DMS53 (cell line): ENCODE measurements around the gene DAPK2.

Experiments
- DNase-seq: peaks from one replicate; lab custom pipeline; 2025; lab: John Stamatoyannopoulos, UW

Gene DAPK2

DNA sequence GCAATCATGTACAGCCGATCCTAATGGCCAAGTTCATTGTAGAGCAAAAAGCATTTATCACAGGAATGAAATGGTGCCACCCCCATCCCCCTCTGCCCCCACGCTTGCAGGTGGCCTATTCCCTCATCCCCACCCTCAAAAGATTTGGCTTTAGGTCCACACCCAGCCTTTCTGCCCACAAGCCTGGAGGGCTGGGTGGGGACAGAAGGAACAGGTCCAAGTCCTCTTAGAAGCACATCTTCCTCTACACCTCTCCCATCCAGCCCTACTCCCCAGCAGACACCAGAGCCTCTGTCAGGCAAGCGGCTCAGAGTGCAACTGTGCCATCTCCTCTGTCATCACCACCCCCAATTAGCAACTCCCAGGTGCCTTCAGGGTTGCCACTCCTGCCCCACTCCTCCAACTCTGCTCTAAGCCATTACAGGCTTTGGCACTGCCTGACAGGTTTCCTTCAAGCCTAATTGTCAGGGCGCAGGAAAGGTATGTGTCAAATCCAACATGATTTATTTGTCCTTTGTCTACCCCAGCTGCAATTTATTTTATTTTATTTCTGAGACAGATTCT lies 49.4 kb downstream of the DAPK2 start:
- no peak for DNase-seq

DNA sequence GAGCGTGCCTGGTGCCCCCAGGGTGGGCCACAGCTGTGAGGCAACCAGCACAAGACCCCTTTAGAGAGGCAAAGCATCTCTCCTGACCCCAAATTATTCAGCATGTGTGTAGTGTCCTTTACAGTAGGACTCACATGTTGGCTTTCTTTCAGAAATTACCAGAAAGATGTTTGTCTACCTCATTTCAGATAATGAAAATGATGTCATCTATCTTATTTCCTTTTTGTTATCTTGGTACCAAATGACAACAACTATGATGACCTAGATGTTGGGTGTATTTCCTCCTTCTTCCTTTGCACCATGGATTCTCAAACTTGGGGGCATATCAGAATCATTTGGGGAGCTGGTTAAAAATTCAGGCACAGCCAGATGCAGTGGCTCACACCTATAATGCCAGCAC lies 50.5 kb downstream of the DAPK2 start:
- no peak for DNase-seq

DNA sequence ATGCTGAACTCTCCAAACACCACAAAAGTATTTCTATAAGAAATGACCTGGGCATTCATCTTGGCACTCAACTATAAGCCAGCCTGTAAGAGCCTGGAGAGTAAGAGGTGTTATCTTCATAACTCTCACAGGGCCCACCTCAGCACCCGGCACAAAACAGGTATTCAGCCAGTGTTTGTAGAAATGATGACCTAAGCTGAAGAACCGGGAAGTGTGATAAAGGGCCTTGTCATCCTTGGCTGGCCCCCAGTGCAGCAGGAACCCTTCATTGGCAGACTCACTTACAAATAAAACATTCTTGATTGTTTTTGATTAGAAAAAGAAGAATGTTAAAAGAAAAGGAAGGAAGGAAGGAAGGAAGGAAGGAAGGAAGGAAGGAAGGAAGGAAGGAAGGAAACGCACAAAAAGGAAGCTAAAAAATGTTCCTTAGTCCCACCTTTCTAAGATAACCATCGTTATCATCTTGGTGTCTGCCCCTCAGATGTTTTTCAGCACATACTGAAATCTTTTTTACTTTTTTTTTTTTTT lies 52.1 kb downstream of the DAPK2 start:
- no peak for DNase-seq

DNA sequence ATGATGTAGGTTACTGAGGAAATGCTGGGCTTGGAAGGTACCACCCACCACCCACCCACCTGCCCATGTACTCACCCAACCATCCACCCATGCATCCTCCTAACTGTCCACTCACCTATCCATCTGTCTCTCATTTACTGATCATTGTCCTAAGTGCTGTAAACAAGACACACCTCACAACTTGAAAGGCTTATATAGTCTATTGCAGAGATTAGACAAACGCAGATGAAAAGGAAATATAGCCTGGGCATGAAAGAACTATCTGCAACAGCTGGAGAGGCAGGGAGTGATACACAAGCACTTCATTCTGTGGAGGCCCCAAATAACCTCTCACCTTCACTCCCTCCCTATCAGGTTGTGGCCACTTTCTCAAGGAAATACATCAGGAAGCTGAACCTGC lies 54.0 kb downstream of the DAPK2 start:
- DNase-seq, result peak; percentile 35

DNA sequence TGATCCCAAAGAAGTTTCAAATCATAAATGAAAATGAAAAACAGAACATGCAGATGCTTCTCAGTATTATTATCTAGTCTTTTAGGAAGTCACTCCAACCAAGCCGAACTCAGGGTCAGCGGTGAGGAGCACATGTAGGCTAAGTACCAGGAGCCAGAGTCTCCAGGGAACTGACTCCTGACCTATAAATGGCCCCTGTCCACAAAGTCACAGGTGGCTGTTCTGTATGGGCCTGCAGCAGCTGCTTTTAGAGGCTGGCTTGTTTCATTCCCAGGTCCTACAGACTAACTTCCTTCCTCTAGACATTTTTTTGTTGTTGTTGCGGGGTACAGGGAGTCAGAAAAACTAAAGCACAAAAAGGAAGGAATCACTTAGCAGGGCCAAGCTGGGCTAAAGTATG lies 54.6 kb downstream of the DAPK2 start:
- no peak for DNase-seq

DNA sequence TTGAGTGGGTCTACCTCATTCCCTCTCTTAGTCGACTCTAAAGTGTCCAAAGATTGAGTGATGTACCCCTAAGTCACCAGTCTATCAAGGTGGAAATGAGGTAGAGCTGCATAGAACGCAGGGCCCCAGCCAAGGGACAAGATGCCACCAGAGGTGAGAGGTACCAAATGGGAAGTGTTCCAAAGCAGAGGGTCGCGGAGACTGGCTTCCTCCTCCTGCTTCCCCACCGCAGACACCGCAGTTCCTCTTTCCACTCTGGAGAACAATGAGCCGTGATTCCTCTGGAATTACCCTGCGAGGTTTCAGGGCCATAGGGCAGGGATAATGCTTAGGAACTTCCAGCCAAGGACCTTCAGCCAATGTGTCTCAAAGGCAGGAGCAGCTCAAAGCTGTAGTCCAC lies 55.8 kb downstream of the DAPK2 start:
- no peak for DNase-seq

DNA sequence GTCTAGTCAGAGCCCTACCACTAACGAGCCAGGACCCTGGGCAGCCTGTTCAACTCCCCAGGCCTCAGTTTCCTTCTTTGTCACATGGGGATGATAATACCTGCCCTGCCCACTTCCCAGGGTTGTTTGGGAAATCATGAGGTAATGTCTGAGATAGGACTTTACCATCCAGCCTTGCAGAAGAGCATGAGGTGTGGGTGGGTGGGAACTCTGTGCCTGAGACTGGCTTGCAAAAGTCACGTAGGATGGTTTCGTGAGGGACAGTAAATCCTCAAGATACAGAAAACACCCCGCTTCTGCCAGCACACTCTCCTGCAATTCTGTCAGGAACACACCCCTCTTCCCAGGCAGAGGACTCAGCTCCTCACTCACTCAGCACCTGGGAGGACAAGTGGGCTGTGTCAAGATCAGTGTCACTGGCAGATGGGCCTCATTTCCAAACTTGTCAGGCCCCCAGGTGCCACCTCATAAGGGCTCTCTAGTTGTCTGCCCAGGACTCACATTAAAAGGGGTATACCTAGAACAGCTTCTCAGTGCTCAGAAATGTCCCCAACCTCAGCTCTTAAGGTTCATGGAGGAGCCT lies 58.4 kb downstream of the DAPK2 start:
- no peak for DNase-seq

DNA sequence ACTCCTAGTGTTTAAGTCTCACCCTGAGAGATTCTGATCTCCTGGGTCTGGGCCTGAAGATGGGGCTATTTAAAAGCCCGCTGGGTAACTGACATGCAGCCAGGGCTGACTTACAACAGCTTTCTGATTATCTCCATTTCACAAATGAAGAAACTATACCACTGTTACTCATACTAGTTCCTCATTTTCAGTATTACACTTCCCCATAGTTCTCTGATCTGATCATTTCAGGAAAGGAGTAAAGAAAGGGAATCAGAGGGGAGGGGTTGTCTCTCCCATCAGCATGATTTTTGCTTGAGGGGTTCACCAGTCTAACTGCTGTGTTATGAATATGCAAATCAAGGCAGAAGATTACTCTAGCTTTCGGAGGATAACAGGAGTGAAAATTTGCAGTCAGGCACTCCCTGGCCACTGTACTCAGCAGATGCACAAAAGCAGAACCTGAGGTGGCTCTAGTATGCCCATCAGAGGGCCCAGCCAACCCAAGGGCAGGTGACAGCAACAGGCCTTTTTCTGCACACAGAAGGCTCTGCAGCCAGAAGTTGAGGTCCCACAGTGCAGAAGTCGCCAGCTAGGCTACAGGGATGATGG lies 59.4 kb downstream of the DAPK2 start:
- no peak for DNase-seq

DNA sequence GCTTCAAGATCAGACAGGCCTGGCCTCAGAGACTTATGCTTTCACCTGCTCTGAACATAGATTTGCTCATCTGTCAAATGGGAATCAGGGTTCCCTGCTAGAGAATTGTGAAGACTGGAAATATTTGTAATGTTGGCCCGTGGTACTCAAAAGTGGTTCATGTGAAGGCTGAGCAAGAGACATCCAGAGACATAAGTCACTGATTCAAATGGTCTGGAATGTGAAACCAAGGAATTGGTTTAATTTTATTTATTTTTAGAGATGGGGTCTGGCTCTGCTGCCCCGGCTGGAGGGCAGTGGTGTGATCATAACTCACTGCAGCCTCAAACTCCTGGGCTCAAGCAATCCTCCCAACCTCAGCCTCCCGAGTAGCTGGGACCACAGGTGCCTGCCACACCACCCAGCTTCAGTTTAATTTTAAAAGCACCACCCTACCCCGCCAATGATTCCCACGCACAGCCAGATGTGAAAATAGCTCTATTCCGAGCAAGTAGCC lies 60.1 kb downstream of the DAPK2 start:
- no peak for DNase-seq

DNA sequence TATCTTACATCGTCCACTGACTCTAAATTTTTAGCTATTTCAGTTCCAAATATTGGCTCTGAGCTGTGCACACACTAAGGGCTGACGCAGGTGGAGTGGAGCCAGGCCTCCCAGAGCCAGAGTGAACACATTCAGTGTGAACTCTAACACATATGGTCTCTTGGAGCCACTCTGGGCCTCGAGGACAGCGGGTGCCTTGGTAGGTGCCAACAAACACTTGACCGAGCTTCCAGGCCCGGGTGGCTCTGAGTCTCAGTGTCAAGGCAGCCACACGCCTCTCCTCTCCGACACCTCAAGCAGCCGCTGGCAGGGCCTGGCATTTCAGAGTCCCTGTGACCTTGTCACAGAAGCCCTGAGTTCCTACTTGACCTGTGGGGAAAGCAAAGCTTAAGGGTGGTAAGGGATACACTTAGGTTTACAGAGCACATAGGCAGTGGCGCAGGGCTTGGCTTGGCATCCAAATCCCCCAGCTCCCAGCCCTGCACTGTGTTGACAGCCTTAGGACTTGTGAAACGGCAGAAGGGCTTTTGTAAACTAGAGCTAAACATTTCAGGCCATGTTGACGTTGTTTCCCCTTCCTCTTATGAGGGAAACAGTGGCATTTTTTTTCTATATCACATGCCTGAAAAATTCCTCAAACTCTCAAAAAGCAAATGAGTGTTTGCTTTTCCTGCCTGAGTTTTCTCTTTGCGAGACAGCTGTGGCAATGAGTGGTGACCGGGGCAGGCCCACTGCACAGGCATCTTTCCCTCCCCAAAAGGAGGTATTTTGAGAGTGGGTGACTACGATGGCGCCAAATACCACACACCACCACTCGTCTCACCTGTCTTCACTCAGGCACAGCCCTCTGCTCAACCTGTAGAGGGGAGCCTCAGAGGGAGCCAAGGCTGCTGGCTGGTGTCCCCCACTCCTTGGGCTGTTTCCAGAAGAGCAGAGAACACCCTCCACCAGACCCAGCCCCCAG lies 60.8 kb downstream of the DAPK2 start:
- DNase-seq, result peak; percentile 35

DNA sequence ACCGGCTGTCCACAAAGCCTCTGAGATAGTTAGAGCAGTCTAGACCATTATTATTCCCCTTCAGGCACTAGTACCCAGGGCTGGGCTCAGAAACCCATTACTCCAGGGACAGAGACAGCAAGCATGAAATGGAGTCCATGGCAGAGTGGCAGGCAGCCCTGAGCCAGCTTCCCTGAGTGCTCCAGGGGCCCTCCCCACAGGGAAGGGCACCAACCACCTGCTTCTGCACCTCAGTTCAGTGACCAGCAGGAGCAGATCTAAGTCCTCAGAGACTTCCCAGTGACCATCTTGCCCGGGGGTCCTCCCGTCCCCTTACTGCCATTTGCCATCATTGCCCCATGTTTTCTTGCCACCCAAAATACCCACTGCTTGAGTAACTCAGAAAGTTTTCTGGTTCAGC lies 62.0 kb downstream of the DAPK2 start:
- no peak for DNase-seq

DNA sequence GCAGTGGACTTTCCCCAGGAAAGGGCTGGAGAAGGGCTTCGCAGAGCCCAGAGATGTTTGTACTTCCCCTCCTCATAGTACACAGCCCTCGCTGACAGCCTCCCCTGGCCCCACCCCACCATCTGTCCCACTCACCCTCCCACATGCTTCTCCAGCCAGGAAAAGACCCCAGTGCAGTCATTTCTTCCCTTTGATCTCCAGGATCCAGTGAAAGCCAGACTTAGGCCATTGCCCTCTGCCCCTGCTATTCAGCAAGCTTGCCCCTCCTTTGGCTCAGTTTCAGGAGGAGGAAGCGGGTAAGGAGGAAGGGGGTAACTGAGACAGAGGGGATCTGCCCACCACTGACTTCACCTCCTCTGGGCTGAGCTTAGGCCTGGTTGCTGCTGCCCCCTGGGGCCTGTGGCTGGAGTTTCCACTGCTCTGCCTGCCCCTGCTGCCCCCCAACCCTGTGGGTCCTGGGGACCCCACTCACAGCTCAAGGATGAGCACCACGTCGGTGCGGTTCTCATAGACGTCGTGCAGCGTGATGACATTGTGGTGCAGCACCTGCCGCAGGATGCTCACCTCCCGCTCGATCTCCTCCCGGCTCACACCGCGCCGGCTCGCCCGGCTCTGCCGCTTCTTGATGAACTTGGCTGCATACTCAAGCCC lies 63.1 kb downstream of the DAPK2 start:
- DNase-seq, result no peak

DNA sequence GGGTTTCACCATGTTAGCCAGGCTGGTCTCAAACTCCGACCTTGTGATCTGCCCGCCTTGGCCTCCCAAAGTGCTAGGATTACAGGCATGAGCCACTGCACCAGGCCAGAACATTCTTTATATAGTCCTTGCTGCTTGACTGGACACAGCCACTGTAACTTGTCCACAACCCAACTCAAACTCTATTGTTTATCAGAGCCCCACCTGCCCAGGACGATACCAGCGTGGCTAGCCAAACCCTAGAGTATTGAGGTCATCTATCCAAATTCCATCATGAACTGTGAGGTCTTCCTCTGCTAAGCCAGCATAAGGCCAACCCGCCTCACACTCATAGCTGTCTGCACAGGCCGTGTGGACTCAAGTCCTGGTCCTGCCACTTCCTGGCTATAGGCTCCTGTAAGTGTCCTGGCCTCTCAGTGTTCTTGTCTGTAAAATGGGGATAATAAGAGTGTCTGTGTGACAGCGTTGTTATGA lies 63.9 kb downstream of the DAPK2 start:
- DNase-seq, result no peak

DNA sequence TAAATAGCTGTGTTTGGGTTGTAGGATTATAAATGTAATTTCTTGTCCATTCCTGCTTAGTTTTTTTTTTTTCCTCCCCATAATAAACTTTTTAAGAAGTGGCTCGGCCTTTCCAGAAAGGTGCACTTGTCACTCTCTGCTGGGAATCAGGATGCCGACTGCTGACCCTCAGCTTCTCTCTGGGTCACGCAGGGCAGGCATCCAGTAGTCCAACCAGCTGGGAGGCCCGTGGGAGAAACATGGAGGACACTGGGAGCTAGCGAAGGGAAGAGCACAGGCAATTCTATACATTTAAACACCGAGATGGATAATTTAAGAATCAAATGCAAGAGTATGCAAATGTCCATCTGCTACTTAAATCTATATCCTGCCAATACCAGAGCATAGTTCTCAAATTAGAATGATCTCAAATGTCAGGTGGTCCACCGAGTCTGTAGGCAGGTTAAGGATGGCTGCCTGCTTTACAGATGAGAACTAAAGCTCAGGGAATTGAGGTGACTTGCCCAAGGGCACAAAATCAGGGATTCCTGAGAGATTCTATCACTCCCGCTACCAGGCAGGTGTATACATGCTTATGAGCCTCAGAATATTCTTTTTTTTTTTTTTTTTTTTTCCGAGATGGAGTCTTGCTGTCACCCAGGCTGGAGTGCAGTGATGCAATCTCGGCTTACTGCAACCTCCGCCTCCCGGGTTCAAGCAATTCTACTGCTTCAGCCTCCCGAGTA lies 64.5 kb downstream of the DAPK2 start:
- DNase-seq, result no peak

DNA sequence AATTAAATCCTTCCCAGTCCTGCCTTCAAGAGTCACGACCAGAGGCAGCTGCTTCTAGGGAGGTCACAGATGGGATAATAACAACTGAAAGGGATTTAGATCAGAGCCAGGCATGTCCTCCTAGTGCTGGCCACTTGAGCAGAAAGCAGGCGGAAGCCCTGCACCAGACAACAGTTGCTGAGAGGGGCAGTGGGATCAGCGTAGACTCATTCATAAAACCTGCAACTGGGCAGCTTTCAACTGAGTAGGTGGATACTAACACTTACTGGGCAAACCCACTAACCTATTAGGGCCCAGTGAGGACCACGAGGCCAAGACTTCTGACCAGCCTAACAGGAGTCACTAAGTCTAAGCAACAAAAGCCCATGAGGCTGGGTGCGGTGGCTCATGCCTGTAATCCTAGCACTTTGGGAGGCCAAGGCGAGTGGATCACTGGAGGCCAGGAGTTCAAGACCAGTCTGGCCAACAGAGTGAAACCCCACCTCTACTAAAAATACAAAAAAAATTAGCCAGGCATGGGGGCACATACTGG lies 67.0 kb downstream of the DAPK2 start:
- no peak for DNase-seq

DNA sequence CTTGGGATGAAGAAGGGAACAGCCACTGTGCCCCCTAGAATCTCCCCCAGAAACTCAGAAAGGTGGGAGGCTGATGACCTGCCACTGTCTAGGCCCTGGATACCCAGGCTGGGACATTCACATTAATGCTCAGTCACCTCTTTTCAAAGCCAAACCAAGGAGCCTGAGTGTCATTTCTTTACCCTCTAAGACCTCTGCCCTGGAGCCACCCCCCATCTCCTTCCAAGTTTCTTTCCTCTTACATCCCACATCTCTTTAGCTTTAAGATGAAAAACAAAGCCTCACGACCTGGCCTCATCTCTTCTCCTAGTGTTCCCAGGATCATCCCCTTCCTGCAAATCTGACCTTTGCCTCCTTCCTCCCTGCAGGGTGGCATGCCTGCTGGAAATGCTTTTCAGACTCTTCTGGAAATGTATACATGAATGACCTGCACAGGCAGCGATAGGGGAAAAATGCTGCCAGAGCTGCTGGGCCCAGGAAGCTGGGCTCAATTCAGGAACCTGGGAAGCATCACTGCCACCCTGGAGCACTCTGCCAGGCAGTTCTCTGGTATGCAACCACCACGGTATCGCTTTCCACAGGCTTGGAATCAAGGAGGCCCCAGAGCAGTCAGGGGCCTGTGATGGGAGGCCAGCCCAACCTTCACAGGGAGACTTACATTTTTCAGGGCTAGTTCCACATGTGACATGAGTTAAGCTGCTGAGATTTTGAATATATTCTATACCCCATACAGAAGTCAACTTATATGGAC lies 67.6 kb downstream of the DAPK2 start:
- no peak for DNase-seq

DNA sequence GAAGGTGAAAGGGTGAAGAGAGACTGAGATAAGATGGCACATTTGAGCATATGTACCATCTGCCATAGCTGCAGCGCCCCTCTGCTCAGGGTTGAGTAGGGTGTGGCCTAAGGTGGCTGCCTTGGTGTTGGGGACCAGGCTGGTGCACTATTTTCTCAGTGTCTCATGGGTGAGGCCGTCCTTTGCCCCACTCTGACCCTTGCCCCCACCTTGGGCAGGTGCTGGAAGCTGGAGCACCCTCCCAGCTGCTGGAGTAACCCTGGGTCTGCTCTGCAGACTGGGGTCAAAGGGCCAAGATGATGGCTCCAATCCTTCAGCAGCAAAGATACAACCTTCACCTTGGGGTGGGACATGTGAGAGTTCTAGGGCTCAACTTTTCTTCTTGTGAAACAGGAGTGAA lies 69.2 kb downstream of the DAPK2 start:
- no peak for DNase-seq

DNA sequence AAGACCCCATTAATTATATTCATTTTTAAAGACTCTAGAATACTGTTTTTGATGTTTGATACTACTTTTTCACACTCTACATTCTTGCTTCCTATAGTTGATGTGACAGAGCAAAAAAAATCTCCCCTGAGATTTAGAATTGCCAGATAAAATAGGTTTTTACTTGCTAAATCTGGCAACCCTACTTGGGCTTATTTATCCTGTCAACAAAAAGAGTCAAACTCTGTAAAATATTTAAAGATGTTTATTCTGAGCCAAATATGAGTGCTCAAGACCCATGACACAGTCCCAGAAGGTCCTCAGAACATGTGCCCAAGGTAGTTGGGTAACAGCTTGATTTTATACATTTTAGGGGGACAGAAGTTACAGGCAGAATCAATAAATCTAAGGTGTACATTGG lies 72.3 kb downstream of the DAPK2 start:
- no peak for DNase-seq

DNA sequence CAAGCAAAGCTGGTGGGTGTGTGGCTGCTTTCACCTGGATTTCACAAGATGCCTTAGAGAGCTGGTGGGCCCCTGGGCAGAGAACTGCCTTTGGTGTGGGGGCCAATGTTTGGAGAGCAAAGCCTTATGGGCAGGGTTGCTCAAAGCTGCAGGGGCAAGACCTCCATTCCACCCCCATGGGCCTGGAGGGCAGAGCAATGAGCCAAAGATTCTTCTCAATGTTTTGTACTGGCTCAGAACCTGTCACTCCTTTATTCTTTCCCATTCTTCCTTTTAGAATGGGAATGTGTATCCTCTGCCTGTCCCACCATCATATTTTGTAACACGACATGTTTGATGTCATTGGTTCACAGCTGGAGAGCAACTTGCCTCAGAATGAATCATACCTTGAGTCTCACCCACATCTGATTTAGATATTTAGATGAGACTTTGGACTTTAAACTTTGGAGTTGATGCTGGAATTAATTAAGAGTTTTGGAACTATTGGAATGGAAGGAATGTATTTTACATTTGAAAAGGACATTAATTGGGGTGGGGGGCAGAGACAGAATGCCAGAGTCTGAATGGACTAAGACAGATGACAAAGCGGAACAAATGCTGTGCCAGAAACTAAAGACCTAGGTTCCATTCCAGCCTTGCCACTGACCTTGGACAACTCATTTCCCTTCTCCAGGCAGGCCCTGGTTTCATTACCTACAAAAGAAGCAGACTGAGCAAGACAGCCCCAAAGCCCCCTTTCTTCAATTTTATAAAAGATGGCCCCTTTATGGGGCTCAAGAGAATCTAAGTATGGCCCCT lies 72.9 kb downstream of the DAPK2 start:
- no peak for DNase-seq
